AG09309 (cell line): ENCODE data around the gene THAP7.

Experiments
- DNase-seq: peaks from one replicate; pipeline ENCODE4 v3.0.0-alpha.2; 2010; ENCODE audit warnings: low read depth
- H3K4me3 ChIP-seq: 2 replicates; pipeline ENCODE4 v1.5.1; 2011; ENCODE audit warnings: mild to moderate bottlenecking, low read depth, low read length, moderate library complexity; ENCODE audit not compliant: control insufficient read depth
- TF ChIP-seq, protein P1 (sequence below): IDR thresholded peaks from 2 replicates; pipeline ENCODE4 v1.5.1; 2011; ENCODE audit warnings: mild to moderate bottlenecking, low read depth, low read length, inconsistent platforms; ENCODE audit not compliant: insufficient read depth, control insufficient read depth; ENCODE audit errors: missing control alignments

Gene THAP7

GRCh38 chr22:21022955-21023614 is 21.2 kb upstream of the THAP7 start:
- TF ChIP-seq, protein P1, sequence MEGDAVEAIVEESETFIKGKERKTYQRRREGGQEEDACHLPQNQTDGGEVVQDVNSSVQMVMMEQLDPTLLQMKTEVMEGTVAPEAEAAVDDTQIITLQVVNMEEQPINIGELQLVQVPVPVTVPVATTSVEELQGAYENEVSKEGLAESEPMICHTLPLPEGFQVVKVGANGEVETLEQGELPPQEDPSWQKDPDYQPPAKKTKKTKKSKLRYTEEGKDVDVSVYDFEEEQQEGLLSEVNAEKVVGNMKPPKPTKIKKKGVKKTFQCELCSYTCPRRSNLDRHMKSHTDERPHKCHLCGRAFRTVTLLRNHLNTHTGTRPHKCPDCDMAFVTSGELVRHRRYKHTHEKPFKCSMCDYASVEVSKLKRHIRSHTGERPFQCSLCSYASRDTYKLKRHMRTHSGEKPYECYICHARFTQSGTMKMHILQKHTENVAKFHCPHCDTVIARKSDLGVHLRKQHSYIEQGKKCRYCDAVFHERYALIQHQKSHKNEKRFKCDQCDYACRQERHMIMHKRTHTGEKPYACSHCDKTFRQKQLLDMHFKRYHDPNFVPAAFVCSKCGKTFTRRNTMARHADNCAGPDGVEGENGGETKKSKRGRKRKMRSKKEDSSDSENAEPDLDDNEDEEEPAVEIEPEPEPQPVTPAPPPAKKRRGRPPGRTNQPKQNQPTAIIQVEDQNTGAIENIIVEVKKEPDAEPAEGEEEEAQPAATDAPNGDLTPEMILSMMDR = no peak
- no peak for DNase-seq
- H3K4me3 ChIP-seq = no peak overlapping the region

- TF ChIP-seq, protein P1 = no peak
- H3K4me3 ChIP-seq = no peak overlapping the region
- no peak for DNase-seq
These were observed 20.6 kb upstream of the THAP7 start for GRCh38 chr22:21022507-21022906.

DNA sequence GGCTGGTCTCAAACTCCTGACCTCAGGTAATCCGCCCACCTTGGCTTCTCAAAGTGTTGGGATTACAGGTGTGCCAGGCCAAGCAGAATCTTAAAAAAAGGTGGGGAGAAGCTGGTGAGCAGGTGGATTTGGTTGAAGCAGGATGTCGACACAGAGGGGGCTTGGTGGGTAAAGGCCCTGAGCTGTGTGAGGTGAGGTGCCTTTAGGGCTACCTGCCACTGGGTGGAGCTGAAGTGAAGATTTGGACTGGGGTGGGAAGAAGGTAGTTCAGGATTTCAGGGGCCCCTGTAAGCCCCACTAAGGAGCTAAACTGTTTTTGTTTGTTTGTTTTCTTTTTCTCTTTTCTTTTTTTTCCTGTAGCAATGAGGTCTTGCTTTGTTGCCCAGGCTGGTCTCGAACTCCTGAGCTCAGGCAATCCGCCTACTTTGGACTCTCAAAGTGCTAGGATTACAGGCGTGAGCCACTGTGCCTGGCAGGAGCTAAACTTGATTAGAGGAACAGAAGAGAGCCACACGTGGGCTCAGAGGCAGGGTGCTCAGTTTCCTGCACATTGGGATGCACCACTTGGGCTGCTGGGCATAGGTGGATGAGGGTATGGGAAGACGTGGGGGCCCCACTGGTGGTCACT is 19.0 kb upstream of the THAP7 start:
- TF ChIP-seq, protein P1 = peak; percentile 56
- H3K4me3 ChIP-seq = no peak overlapping the region
- DNase-seq = no peak

- no peak for DNase-seq
- no peak overlapping the region for H3K4me3 ChIP-seq
- TF ChIP-seq, protein P1 = no peak
These were observed 16.4 kb upstream of the THAP7 start for GRCh38 chr22:21018314-21018713.

- DNase-seq = no peak
- no peak overlapping the region for H3K4me3 ChIP-seq
- TF ChIP-seq, protein P1 = no peak
These were observed 14.9 kb upstream of the THAP7 start for GRCh38 chr22:21016644-21017420.

GRCh38 chr22:21015466-21016006 is 13.6 kb upstream of the THAP7 start:
- DNase-seq = no peak
- TF ChIP-seq, protein P1 = no peak
- H3K4me3 ChIP-seq = peak overlapping the region; percentile 56
